OCI-LY3 (cell line): ENCODE data around the gene MTMR10.

Experiments used
- CTCF ChIP-seq: fragments of 200-600, 300-600 bp; sonication (generic); IDR thresholded peaks from 2 replicates; pipeline ENCODE4 v1.5.1; 2014; ENCODE audit warnings: antibody characterized with exemption, low read length, low read depth
- EZH2phosphoT487 ChIP-seq: fragments of 200-600 bp; shearing (Covaris generic); IDR thresholded peaks from 2 replicates; pipeline ENCODE4 v1.6.1; 2018; ENCODE audit warnings: antibody characterized with exemption, mixed run types, low read depth

- TF ChIP-seq CTCF = no peak
- TF ChIP-seq EZH2phosphoT487 = no peak
These were observed 35.0 kb downstream of the MTMR10 start for GRCh38 chr15:30956216-30957124.
